Measurements from ENCODE around the gene IL26.

GRCh38 chr12:68234140-68234539, 8.5 kb upstream of the IL26 start:
- no peak for TF ChIP-seq CTCF (optimal IDR thresholded peaks at IDR 0.05 in 1 of 3, IDR thresholded peaks at IDR 0.05 in 1 of 3, conservative IDR thresholded peaks at IDR 0.05 in 1 of 3; ENCODE audit: extremely low read depth in 1 of 3, insufficient read depth in 2 of 3, low read length in 3 of 3)
- no peak for TF ChIP-seq EZH2 (IDR thresholded peaks at IDR 0.05; ENCODE audit: low read length)
